Measurements from ENCODE around the gene GFAP. TPM values are rescaled to one million over a fixed set of nuclear protein-coding genes. Genes with fewer than 3 reads are reported as not detected.
A peak's percentile ranks its signal among the peaks of the same experiment; 100 is the strongest.

GFAP gene
- total RNA-seq, 1 experiment from 2014 or later = not detected

DNA sequence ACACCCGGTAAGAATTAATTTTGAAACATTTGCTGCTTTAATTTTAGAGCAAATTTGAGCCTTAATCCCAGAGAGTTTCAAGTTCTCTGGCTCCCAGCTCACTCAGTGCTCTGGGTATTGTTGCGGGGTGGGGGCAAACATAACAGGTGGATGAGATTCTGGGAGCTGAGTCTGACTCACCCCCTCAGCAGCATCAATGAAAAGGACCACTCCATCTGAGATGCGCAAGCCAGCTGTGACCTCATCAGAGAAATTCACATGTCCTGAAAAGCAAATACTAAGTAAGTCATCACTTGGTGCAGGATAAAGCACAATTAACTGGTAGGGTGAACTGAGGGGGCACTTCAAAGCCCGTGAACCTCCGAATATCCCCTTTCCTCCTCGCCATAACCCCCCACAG is 35.9 kb downstream of the GFAP start:
- POLR2A ChIA-PET (ENCODE audit: low non-redundant PET) = no interaction called here
- H3K27me3 ChIP-seq (replicated peaks; ENCODE audit: insufficient read depth, low read depth, low read length, poor library complexity) = no peaks in the 10 kb centered on the region
- CTCF ChIA-PET = interaction anchor here (0.6 to 1.6 kb wide), 2 partner anchors 104 to 735 kb away, joined by 4 to 6 read pairs; no protein-coding TSS in a partner anchor
- TF ChIP-seq, protein P1, sequence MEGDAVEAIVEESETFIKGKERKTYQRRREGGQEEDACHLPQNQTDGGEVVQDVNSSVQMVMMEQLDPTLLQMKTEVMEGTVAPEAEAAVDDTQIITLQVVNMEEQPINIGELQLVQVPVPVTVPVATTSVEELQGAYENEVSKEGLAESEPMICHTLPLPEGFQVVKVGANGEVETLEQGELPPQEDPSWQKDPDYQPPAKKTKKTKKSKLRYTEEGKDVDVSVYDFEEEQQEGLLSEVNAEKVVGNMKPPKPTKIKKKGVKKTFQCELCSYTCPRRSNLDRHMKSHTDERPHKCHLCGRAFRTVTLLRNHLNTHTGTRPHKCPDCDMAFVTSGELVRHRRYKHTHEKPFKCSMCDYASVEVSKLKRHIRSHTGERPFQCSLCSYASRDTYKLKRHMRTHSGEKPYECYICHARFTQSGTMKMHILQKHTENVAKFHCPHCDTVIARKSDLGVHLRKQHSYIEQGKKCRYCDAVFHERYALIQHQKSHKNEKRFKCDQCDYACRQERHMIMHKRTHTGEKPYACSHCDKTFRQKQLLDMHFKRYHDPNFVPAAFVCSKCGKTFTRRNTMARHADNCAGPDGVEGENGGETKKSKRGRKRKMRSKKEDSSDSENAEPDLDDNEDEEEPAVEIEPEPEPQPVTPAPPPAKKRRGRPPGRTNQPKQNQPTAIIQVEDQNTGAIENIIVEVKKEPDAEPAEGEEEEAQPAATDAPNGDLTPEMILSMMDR (conservative IDR thresholded peaks at IDR 0.05; ENCODE audit: low read depth, low read length) = no peak
- no peak for TF ChIP-seq EZH2 (IDR thresholded peaks at IDR 0.05; ENCODE audit: borderline replicate concordance, low read depth, low read length, poor library complexity, severe bottlenecking)
- intact Hi-C loops (cut with micrococcal nuclease; ENCODE audit: unreplicated experiment) = no loop called here
- BruUV-seq (replicated peaks) = no TSS peak
- no peak for DNase-seq (ENCODE audit: low spot score)
- H3K9me3 ChIP-seq (ENCODE audit: low read depth, low read length, poor library complexity, severe bottlenecking) = no peaks in the 10 kb centered on the region
- no peaks in the 10 kb centered on the region for H3K4me1 ChIP-seq (ENCODE audit: insufficient read depth, low read length, poor library complexity, severe bottlenecking)
- H3K36me3 ChIP-seq (ENCODE audit: insufficient read depth, low read length, poor library complexity, severe bottlenecking) = peaks cover 28% of the 10 kb centered on the region
- H3K4me3 ChIP-seq (ENCODE audit: low read depth, low read length, poor library complexity, severe bottlenecking) = no peak overlapping the region
- H3K27ac ChIP-seq (ENCODE audit: low read depth, low read length, poor library complexity, severe bottlenecking) = no peak overlapping the region

DNA sequence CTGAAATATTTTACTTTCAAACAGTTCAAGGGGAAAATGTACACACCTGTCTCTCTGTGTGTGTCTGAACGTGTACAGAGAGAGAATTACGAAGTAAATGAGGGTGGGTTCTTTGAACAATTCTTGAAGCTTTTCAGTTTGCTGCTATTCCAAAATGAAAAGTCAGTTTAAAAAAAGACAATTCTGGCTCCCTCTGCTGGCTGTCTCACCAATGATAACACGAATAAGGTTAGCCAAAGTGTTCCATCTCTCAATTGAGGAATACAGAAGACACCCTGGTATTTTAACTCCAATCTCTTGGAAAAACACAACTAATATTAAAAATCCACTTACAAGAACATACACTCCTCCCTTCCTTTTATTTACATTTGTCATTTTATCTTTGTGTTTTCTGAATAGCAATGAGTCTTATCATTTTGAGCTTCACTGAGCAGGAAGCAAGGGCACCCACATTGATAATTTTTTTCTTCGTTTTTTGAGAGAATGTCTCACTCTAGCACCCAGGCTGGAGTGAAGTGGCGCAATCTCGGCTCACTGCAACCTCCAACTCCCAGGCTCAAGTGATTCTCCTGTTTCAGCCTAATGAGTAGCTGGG is 36.6 kb downstream of the GFAP start:
- Histone ChIP-seq H3K4me3 (ENCODE audit: low read depth, low read length, poor library complexity, severe bottlenecking) (no peak overlapping the region), H3K27me3 (replicated peaks; ENCODE audit: insufficient read depth, low read depth, low read length, poor library complexity) (no peaks in the 10 kb centered on the region), H3K9me3 (ENCODE audit: low read depth, low read length, poor library complexity, severe bottlenecking) (no peaks in the 10 kb centered on the region), H3K36me3 (ENCODE audit: insufficient read depth, low read length, poor library complexity, severe bottlenecking) (peaks cover 27% of the 10 kb centered on the region), H3K4me1 (ENCODE audit: insufficient read depth, low read length, poor library complexity, severe bottlenecking) (no peaks in the 10 kb centered on the region), H3K27ac (ENCODE audit: low read depth, low read length, poor library complexity, severe bottlenecking) (no peak overlapping the region)
- no peak for TF ChIP-seq EZH2 (IDR thresholded peaks at IDR 0.05; ENCODE audit: borderline replicate concordance, low read depth, low read length, poor library complexity, severe bottlenecking)
- TF ChIP-seq, protein P1 (conservative IDR thresholded peaks at IDR 0.05; ENCODE audit: low read depth, low read length) = peak; percentile 57
- ChIA-PET CTCF (interaction anchor here (1.2 to 1.6 kb wide), 2 partner anchors 20 to 103 kb away, joined by 3 to 6 read pairs; no protein-coding TSS in a partner anchor), POLR2A (ENCODE audit: low non-redundant PET) (no interaction called here)
- peak; percentile 26 for DNase-seq (ENCODE audit: low spot score)
- no TSS peak for BruUV-seq (replicated peaks)
- intact Hi-C loops (cut with micrococcal nuclease; ENCODE audit: unreplicated experiment) = no loop called here

DNA sequence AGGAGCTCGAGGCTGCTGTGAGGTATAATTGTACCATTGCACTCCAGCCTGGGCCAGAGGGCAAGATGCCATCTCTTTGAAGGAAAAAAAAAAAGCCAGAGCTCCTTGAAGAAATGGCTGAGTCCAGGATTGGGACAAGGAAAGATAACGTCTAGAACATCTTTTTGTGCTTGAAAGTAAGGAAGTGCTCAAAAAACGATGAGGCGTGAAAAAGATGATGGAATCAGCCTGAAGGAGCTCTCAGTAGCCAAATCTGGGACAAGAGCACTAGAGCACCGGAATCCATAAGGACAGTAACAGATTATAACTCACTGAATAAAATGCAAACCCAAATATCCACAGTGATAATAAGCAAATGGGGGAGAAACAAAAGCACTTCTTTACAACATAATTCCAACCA is 38.2 kb downstream of the GFAP start:
- no peaks in the 10 kb centered on the region for H3K27me3 ChIP-seq (replicated peaks; ENCODE audit: insufficient read depth, low read depth, low read length, poor library complexity)
- H3K27ac ChIP-seq (ENCODE audit: low read depth, low read length, poor library complexity, severe bottlenecking) = no peak overlapping the region
- H3K4me3 ChIP-seq (ENCODE audit: low read depth, low read length, poor library complexity, severe bottlenecking) = no peak overlapping the region
- ChIA-PET CTCF (no interaction called here), POLR2A (ENCODE audit: low non-redundant PET) (no interaction called here)
- intact Hi-C loops (cut with micrococcal nuclease; ENCODE audit: unreplicated experiment) = no loop called here
- H3K9me3 ChIP-seq (ENCODE audit: low read depth, low read length, poor library complexity, severe bottlenecking) = no peaks in the 10 kb centered on the region
- peaks cover 25% of the 10 kb centered on the region for H3K36me3 ChIP-seq (ENCODE audit: insufficient read depth, low read length, poor library complexity, severe bottlenecking)
- no peaks in the 10 kb centered on the region for H3K4me1 ChIP-seq (ENCODE audit: insufficient read depth, low read length, poor library complexity, severe bottlenecking)
- no TSS peak for BruUV-seq (replicated peaks)
- TF ChIP-seq, protein P1 (conservative IDR thresholded peaks at IDR 0.05; ENCODE audit: low read depth, low read length) = no peak
- DNase-seq (ENCODE audit: low spot score) = no peak
